ENCODE measurements around the gene CYP2W1.
A peak's percentile ranks its signal among the peaks of the same experiment; 100 is the strongest.

Gene CYP2W1

DNA sequence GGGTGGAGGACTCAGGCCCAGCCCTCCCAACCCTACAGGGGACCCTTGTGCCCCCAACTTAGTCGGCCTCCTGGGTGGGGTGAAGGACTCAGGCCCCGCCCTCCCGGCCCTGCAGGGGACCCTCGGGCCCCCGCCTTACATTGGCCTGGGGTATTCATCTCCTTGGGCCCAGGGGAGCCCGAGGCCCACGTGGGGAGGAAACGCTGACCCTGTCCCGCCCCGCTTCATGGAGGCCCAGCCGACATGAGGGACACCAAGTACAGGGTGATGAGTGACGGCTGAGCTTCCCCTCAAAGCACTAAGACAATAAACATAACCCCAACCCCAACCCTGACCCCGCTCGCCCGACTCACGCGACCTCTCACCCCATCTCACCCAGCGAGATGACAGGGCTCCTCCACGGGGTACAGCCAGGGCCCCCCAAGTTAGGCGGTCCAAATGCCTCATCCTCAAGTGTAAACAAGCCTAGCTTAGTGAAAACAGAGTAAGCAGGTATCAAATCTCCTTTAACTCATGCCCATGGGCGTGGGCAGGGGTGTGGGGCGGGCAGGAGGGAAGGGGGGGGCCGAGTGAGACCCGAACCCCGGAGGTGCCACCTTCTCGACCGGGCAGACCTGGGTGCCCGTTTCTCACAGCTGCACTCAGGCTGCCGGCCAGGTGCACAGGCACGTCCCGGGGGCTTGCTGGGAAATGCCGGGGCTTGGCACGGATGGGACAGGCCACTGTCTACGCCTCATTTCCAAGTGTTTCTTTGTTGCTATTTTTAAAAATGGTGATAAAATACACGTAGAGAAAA lies 8.2 kb downstream of the CYP2W1 start:
- Histone ChIP-seq H3K4me3 (ENCODE audit: low read depth, low read length) (no peak overlapping the region), H3K36me3 (ENCODE audit: control insufficient read depth in 2 of 2, insufficient read depth in 1 of 2, low read length in 2 of 2) (no peaks in the 10 kb centered on the region), H3K27ac (ENCODE audit: extremely low read depth, low read depth, low read length) (no peak overlapping the region), H3K9me3 (ENCODE audit: control insufficient read depth, insufficient read depth, low read depth, low read length) (no peaks in the 10 kb centered on the region), H3K4me1 (ENCODE audit: control insufficient read depth, insufficient read depth, low read length) (no peaks in the 10 kb centered on the region; the same call in 1 of the 2 replicates)
- no peak for TF ChIP-seq ZNF548 (tag by site-specific recombination; IDR thresholded peaks at IDR 0.05)
- no peak for TF ChIP-seq BCL11A (tag by site-specific recombination; IDR thresholded peaks at IDR 0.05; ENCODE audit: low read depth)
- TF ChIP-seq, protein P1, sequence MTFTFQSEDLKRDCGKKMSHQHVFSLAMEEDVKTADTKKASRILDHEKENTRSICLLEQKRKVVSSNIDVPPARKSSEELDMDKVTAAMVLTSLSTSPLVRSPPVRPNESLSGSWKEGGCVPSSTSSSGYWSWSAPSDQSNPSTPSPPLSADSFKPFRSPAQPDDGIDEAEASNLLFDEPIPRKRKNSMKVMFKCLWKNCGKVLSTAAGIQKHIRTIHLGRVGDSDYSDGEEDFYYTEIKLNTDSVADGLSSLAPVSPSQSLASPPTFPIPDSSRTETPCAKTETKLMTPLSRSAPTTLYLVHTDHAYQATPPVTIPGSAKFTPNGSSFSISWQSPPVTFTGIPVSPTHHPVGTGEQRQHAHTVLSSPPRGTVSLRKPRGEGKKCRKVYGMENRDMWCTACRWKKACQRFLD (tag by site-specific recombination; IDR thresholded peaks at IDR 0.05), result no peak
- TF ChIP-seq ZNF677 (tag by site-specific recombination; IDR thresholded peaks at IDR 0.05), result no peak
- no peak for TF ChIP-seq ZNF140 (tag by site-specific recombination; IDR thresholded peaks at IDR 0.05)
- no peak for TF ChIP-seq WT1 (tag by site-specific recombination; IDR thresholded peaks at IDR 0.05)
- no peak for TF ChIP-seq HOXA7 (CRISPR knock-in tag; IDR thresholded peaks at IDR 0.05; ENCODE audit: borderline replicate concordance)
- POLR2A ChIA-PET, result interaction anchor here (0.7 kb wide), 1 partner anchor 186 kb away, joined by 3 read pairs; no protein-coding TSS in a partner anchor
- CTCF ChIA-PET, result interaction anchor here (1.0 to 7.4 kb wide), 4 partner anchors 9 to 219 kb away, joined by 3 to 106 read pairs (median 20); partner anchors contain the start of gene CYP2W1

DNA sequence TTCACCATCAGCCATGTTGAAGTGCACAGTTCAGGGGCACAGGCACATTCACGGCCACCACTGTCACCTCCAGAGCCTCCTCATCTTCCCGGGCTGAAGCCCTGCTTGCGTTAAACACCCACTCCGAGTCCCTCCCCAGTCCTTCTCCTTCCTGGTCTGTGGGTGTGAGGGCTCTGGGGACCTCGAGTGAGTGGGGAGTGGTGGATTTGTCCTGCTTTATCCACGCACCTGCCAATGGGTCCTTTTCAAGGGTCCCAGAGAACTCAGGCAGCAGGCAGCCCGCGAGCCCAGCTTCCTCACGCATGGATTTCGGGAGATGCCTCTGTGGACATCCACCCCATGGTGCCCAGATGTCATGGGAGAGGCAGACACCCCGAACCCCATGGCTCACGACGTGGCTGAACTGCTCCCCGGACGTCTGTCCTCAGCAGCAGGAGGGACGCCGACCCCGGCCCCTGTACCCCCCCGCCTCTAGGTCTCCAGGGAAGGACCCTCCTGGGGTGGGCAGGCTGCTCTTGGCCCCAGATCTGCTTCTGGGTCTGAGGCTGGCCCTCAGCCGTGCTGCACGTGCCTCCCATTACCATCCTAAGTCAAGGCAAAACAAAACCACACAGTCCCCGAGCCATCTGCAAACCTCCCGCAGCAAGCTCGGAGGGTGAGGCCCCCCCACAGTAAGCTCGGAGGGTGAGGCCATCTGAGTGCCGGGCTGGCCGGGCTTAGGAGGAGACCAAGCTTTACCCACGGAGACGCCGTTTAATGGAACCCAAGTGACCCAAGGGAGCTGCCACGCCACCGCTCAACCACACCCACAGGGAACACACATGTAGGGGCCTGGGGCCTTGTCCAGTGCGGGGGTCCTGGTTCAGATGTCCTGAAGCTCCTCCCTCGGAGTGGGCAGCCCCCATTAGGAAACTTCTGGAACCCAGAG lies 9.0 kb downstream of the CYP2W1 start:
- H3K4me3 ChIP-seq (ENCODE audit: low read depth, low read length), result no peak overlapping the region
- TF ChIP-seq ZFHX2 (tag by site-specific recombination; conservative IDR thresholded peaks at IDR 0.05) (peak; percentile 70), ZBTB8A (tag by site-specific recombination; IDR thresholded peaks at IDR 0.05) (no peak), EGR2 (tag by site-specific recombination; IDR thresholded peaks at IDR 0.05; ENCODE audit: low read depth) (peak; percentile 42; the same call in 1 of the 2 replicates), ZBTB20 (tag by site-specific recombination; IDR thresholded peaks at IDR 0.05) (no peak), ZNF335 (tag by site-specific recombination; conservative IDR thresholded peaks at IDR 0.05) (peak; percentile 44; the same call in 1 of the 2 replicates)
- H3K36me3 ChIP-seq (ENCODE audit: control insufficient read depth in 2 of 2, insufficient read depth in 1 of 2, low read length in 2 of 2), result peaks cover 0 to 4% of the 10 kb centered on the region in 2 experiments; a peak in 1 of 3 replicates
- ChIA-PET POLR2A (interaction anchor here (1.0 to 1.9 kb wide), 2 partner anchors 28 to 74 kb away, joined by 3 to 12 read pairs; no protein-coding TSS in a partner anchor), CTCF (interaction anchor here (0.6 to 7.4 kb wide), 39 partner anchors 10 to 671 kb away, joined by 3 to 149 read pairs (median 6); partner anchors contain the start of genes COX19, CYP2W1 and GPR146)
- no peaks in the 10 kb centered on the region for H3K9me3 ChIP-seq (ENCODE audit: control insufficient read depth, insufficient read depth, low read depth, low read length)
- no peak overlapping the region for H3K27ac ChIP-seq (ENCODE audit: extremely low read depth, low read depth, low read length)
- H3K4me1 ChIP-seq (ENCODE audit: control insufficient read depth, insufficient read depth, low read length), result no peaks in the 10 kb centered on the region; the same call in 1 of the 2 replicates

DNA sequence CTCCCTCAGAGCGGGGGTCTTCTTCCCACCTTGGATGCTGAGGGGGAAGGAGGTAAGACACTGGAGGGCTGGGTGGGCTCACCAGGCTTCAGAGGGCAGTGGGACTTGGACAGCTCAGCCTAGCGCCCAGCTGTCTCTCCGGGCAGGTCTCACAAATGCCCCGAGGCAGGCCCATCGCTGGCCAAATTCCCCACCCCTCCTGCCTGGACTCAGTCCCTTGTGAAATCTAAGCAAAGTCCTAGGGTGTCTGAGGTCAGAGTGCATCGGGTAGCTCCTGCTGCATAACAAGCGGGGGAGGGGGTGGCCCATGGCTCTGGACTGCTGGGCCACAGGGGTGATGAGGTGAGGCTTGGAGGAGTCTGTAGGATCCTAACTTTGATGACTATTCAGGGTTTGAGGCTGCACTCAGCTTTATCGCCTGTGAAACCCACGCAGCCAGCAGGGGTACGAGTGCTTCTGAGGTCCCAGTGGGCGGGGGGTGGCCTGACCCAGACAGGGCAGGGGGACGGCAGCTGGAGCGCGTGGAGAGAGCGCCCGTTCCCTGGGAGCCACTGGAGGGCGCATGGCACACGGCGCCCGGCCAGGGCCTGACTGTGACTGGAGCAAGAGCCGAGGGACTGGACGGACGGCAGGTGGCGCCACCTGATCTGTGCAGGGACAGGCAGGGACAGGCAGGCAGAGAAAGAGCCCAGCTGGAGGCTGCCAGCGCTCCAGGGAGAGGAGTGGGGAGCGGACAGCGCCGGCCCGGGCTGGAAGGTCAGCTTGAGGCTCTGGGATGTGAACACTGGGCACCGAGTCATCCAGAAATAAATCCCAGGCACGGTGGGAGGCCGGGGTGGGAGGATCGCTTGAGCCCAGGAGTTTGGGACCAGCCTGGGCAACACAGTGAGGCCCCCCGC lies 10.0 kb downstream of the CYP2W1 start:
- Histone ChIP-seq H3K9me3 (ENCODE audit: control insufficient read depth, insufficient read depth, low read depth, low read length) (no peaks in the 10 kb centered on the region), H3K4me3 (ENCODE audit: low read depth, low read length) (no peak overlapping the region), H3K4me1 (ENCODE audit: control insufficient read depth, insufficient read depth, low read length) (no peaks in the 10 kb centered on the region; the same call in 1 of the 2 replicates), H3K36me3 (ENCODE audit: control insufficient read depth in 2 of 2, insufficient read depth in 1 of 2, low read length in 2 of 2) (peaks cover 0 to 7% of the 10 kb centered on the region in 2 experiments; a peak in 1 of 3 replicates), H3K27ac (ENCODE audit: extremely low read depth, low read depth, low read length) (no peak overlapping the region)
- POLR2A ChIA-PET, result interaction anchor here (1.0 to 1.9 kb wide), 2 partner anchors 27 to 73 kb away, joined by 3 to 12 read pairs; no protein-coding TSS in a partner anchor
- CTCF ChIA-PET, result interaction anchor here (0.5 to 7.4 kb wide), 70 partner anchors 11 to 748 kb away, joined by 3 to 149 read pairs (median 4); partner anchors contain the start of genes COX19, CYP2W1 and GPR146
- TF ChIP-seq ZSCAN16 (tag by site-specific recombination; IDR thresholded peaks at IDR 0.05) (no peak), ZNF350 (tag by site-specific recombination; IDR thresholded peaks at IDR 0.05) (no peak), ZNF501 (tag by site-specific recombination; IDR thresholded peaks at IDR 0.05) (peak; percentile 90; the same call in 1 of the 2 replicates), ZNF335 (tag by site-specific recombination; conservative IDR thresholded peaks at IDR 0.05) (peak; percentile 43; the same call in 1 of the 2 replicates), ZBTB8A (tag by site-specific recombination; IDR thresholded peaks at IDR 0.05) (peak; percentile 82), ZNF138 (tag by site-specific recombination; IDR thresholded peaks at IDR 0.05; ENCODE audit: borderline replicate concordance) (no peak), ZNF654 (tag by site-specific recombination; IDR thresholded peaks at IDR 0.05; ENCODE audit: low read depth) (peak; percentile 91), ZNF404 (tag by site-specific recombination; IDR thresholded peaks at IDR 0.05) (no peak)
- TF ChIP-seq, protein P2, sequence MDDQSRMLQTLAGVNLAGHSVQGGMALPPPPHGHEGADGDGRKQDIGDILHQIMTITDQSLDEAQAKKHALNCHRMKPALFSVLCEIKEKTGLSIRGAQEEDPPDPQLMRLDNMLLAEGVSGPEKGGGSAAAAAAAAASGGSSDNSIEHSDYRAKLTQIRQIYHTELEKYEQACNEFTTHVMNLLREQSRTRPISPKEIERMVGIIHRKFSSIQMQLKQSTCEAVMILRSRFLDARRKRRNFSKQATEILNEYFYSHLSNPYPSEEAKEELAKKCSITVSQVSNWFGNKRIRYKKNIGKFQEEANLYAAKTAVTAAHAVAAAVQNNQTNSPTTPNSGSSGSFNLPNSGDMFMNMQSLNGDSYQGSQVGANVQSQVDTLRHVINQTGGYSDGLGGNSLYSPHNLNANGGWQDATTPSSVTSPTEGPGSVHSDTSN (CRISPR knock-in tag; IDR thresholded peaks at IDR 0.05), result peak; percentile 95
- TF ChIP-seq, protein P3, sequence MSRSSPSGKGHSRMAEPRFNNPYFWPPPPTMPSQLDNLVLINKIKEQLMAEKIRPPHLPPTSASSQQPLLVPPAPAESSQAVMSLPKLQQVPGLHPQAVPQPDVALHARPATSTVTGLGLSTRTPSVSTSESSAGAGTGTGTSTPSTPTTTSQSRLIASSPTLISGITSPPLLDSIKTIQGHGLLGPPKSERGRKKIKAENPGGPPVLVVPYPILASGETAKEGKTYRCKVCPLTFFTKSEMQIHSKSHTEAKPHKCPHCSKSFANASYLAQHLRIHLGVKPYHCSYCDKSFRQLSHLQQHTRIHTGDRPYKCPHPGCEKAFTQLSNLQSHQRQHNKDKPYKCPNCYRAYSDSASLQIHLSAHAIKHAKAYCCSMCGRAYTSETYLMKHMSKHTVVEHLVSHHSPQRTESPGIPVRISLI (tag by site-specific recombination; IDR thresholded peaks at IDR 0.05), result no peak
- TF ChIP-seq, protein P4, sequence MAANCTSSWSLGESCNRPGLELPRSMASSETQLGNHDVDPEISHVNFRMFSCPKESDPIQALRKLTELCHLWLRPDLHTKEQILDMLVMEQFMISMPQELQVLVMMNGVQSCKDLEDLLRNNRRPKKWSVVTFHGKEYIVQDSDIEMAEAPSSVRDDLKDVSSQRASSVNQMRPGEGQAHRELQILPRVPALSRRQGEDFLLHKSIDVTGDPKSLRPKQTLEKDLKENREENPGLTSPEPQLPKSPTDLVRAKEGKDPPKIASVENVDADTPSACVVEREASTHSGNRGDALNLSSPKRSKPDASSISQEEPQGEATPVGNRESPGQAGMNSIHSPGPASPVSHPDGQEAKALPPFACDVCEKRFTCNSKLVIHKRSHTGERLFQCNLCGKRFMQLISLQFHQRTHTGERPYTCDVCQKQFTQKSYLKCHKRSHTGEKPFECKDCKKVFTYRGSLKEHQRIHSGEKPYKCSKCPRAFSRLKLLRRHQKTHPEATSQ (tag by site-specific recombination; IDR thresholded peaks at IDR 0.05), result 0 out of 2 replicates have a peak, but pooled peaks have one; percentile 68

Measured in HEK293 (cell line).